GOT3 (cell line): ENCODE measurements around the gene ATP6V1B1.

Experiments used
- DNase-seq: peaks from one replicate; lab custom pipeline; 2025; ENCODE audit warnings: mixed read lengths; lab: John Stamatoyannopoulos, UW

Gene ATP6V1B1

DNA sequence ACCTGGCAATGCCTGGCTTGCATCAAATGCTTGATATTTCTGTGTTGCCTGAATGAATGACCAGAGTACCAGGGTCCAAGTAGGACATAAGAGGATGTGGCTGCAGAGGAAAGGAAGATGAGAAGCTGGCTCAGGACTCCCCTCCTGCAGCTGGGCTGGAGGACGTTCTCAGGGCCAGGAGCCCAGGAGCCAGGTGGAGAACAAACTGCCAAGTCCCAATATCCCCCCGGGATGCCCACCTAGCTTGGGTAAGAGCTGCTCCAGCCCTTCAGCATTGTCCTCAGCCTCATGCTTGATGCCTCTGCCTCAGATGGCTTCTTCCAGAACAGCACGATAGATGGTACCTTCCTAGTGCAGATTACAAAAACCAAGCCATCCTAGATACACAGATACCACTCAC, 8.6 kb upstream of the ATP6V1B1 start:
- no peak for DNase-seq

GRCh38 chr2:70927641-70928040, 8.1 kb upstream of the ATP6V1B1 start:
- DNase-seq, result no peak

GRCh38 chr2:70928366-70928765, 7.3 kb upstream of the ATP6V1B1 start:
- DNase-seq, result no peak

DNA sequence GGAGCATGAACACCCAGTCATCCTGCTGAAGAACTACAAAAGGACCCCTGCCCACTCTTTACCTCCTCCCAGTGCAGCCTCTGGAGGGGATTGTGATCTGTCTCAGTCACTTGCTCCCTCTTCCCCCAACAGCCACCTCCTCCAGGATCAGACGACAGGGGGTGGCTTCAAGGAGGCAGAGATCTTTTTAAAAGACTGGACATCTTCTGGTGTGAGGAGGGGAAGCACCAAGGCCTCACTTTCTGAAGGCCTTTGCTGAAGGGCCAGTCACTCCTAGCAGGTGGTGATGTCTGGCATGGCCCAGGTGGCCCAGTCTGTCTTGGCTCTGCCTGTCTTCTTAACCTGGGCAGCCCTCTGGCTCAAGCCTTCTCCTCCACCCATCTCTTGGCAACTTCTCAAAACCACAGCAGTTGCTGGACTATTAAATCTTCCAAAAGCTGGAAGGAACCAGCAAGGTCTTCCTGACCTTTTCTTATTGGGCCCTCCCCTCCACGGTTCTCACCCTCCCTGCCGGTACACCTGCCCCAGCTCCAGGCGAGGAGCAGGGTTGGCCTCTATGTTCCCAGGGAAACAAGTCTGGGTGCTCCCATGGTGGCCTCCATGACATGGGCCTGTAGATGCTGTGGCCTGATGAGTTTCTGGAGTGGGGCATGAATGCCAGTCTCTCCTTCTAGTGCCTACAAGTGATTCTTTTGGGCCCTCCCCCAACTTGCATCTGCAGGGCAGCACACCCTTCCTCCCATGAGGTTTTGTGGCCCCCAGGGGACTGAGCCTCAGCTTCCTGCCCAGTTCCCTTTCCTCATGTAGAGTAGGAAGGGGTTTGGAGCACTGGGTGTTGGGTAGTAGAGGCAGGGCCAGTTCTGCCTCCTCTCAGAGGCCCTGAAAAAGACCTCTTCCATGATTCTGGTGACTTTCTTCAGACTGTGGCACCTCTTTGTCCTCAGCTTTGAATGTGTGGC, 5.0 kb upstream of the ATP6V1B1 start:
- no peak for DNase-seq

DNA sequence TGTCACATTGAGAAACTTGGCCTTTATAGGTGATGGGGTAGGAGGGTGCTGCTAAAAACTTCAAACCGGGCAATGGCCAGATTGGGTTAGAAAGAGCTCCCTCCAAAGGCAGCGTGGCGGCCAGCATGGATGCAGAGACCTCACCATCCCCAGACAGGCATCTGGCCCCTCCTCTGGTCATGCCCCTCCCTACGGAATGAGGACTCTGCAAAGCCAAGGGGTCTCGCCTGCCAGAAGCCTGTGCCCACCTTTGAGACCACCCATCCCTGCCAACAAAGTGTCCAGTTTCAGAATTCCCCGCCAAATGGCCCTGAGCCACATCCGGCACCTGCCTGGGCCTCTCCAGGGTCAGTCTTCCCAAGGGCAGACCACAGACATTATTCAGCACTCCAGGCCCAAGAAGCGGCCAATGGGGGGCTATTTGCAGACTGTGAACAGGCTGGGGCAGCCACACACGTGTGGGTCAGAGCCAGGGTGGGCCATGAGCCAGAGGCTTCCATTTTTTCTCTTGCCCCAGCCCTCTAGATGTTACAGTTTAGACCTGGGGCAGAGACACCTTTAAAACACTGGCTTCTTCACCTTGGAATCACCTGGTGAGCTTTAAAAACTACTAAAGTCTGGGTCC, 4.2 kb upstream of the ATP6V1B1 start:
- no peak for DNase-seq

GRCh38 chr2:70932631-70933230, 3.0 kb upstream of the ATP6V1B1 start:
- no peak for DNase-seq

DNA sequence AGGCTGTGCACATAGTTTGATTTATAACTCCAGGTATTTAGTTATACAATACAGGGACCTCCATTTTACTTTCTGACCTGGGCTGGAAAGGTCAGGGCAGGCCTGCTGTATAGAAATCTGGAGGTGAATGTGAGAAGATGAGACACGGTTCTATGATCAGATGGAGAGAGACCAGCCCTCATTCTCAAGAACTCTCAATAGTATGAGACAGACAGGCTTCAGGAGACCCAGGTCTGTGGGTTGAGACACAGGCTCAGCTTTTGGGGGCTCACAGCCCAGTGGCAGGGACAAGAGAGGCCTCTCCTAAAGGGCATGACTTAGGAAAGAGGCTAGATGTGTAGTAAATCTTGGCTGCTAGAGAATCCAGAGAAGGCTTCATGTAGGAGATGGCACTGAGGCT, 719 bp upstream of the ATP6V1B1 start:
- no peak for DNase-seq

DNA sequence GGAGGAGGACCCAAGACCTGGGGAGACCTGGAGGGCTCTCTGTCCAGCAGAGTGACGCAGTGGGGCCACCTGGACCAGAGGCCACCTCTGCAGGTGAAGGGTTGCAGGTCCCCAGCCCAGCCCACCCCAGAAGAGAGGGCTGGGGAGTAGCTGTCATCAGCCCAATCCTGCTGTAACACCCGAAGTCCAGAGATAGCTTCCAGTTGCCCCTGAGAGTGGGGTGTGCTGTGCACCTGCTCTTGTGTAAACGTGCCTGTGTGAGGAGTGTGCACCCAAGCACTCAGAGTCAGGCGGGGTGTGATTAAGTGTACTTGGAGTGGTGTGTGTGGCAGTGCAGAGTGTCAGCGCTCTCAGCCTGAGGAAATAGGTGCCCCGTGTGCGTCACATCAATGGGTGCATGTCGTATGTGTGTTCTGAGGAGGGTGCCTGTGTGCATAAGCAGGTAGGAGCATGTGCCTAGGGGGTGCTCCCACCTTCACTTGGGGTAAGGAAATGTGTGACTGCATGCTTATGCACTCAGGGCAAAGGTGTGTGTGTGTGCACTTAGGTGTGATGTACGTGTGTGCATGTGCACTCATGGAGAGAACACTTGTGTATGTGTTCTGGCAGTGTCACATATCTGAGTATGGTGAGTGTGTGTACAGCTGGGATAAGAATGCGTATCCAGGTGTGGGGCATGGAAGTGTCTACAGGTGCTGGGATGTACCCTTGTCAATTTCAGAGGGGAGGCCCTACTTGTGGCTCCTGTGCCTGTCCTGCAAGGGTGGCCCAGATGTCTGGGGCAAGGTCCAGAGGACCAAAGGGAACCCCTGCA, 672 bp downstream of the ATP6V1B1 start:
- no peak for DNase-seq

DNA sequence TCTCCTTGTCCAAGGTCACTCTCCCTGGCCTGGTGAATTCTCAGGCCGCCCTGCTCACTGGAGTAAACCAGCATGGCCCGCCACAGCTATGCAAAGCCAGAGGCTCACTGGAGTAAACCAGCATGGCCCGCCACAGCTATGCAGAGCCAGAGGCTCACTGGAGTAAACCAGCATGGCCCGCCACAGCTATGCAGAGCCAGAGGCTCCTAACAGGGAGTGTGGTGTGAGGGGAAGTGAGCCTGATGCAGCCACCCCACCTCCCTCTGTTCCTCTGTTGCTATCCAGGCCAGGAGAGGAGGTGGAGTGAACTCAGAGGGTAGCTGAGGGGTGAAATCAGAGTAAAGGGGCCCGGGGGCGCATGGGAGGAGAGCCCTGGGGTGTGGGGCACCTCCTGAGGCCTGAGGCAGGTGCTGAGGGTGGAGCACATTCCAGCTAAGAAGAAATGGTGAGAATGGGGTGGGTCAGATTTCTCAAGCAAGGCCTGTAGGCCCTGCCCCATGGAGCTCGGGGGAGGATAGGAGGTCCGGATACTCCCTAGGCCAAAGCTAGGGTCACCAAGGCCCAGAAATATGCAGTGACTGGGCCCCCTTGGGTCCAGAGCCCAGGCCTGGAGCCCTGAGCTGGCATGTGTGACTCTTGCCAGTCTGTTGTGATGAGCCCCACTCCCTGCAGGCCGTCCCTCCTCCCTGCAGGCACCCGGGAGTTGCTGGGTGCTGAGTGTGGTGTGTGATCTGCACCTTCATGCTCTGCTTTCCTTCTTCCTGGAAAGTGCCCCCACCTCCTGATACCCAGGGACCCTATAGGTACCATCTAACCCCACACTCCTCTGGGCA, 1.5 kb downstream of the ATP6V1B1 start:
- no peak for DNase-seq

DNA sequence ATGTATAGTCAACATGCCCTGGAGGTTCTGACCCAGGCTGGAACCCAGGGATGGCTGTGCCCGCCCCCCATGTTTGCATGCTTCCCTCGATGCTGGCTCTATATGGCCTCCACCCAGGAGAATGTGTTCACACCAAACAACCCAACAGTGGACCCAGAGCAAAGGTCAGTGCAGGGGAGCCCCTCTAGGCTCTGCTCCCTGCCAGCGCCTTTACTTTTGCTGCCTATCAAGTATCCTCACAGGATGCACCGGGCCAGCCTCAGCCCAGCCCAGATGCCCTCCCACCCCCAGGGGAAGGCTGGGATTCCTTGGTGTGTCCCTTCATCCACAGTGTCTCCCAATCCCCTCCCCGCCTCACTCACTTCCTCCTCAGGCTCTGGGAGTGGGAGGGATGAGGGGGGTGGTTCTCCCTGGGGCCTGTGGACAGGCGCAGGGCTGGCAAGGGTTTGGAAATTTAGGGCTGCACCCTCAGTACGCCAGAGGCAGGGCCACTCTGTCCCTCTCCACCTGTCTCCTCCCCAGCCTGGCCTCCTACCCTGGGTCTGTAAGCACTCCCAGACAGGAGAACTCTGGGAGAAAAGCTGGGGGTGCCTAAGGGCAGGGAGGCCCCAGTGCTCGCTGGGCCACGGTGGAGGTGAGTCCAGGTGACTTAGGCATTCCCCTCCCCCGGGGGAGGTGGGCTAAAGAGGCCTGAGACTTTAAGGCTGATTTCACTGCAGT, 2.3 kb downstream of the ATP6V1B1 start:
- DNase-seq, result no peak

DNA sequence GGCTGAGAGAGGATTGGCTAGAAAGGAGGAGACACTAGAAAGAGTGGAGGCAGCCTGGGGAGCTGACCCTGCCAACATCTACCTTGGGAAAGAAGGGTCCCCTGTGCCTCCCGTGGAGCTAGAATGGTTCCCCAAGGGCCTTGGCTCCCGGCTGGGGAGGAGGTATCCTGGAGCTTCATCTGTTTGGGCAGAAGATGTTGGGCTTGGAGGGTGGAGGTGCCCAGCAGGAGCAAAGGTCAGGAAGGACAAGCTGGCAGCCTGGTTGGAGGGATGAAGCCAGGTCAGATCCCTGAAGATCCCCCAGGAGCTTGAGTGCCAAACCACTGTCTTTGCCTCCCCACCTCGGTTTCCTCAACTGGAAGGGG, 2.9 kb downstream of the ATP6V1B1 start:
- DNase-seq, result no peak

DNA sequence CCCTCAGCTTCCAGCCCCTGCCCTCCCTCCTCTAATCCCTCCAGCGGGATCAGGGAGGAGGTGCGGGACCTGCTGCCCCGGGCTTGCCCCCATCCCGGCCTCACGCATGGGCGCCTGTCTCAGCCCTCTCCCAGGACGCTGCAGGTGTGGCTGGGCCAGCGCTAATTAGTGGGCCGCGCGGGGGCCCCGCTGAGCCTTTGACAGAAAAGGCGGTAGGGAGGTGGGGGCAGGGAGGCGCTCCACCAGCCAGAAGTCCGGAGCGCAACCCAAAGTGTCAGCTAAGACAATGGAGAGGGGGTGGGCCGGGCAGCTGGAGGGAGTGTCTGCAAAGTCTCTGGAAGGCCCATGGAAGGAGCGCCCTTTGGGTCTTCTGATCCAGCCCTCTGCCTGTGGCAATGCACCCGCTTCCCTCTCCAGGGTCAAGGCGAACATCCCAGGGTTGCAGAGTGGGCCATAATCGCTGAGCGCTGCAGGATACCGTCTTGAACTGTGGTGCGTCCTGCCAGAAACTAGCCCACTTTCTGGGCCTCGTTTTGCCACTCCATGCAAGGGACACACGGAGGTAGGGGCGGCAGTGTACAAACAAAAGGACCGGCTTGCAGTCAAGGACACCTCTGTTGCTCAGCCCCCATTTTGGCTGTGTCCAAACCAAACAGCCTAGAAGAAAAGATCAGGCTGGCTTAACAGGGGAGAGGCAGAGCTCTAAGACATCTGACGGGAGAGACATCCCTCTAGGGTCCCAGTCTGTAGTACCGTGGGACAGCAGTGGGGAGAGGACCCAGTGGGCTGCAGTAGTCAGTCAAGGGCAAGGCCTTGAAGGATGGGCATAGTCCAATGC, 3.5 kb downstream of the ATP6V1B1 start:
- DNase-seq, result no peak

- DNase-seq, result no peak
These were observed 4.3 kb downstream of the ATP6V1B1 start for GRCh38 chr2:70939839-70940580.

DNA sequence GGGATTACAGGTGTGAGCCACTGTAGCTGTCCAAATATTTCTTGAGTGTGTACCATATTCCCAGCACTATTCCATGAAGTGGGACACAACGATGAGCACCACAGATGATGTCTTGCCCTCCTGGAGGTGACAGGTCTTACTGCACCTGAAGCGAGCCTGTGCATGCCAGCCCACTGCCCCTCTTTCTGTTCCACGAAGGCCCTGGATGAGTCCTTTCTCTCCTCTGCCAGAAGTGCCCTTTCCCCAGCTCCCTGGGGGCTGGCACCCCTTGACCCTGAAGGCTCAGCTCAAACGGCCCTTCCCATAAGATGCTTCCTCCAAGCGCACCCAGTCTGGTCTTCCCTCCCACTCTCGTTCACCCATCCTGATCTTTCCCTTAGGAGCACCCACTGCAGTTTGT, 5.5 kb downstream of the ATP6V1B1 start:
- no peak for DNase-seq

- DNase-seq, result no peak
These were observed 6.0 kb downstream of the ATP6V1B1 start for GRCh38 chr2:70941701-70942100.

GRCh38 chr2:70942396-70943204, 6.9 kb downstream of the ATP6V1B1 start:
- no peak for DNase-seq

- DNase-seq, result no peak
These were observed 7.6 kb downstream of the ATP6V1B1 start for GRCh38 chr2:70943205-70943871.
